GM12891 (cell line): ENCODE results near the gene PRPF31.
A peak's percentile ranks its signal among the peaks of the same experiment; 100 is the strongest.

Source experiments
- DNase-seq: peaks from one replicate; pipeline ENCODE4 v3.0.0; 2011; ENCODE audit warnings: low spot score; ENCODE audit not compliant: insufficient read length
- FAIRE-seq: peaks from 2 replicates; lab custom pipeline; 2011; peaks lifted over from hg19 to GRCh38; lab: Jason Lieb, UNC
- PAX5 ChIP-seq: IDR thresholded peaks from 2 replicates; pipeline ENCODE4 v1.6.1; 2011; ENCODE audit warnings: low read length, moderate library complexity, mild to moderate bottlenecking; ENCODE audit not compliant: insufficient read depth, severe bottlenecking
- POLR2A ChIP-seq: IDR thresholded peaks from 2 replicates; pipeline ENCODE4 v1.6.1; 2011; ENCODE audit warnings: low read depth, low read length, control low read depth
- POLR2AphosphoS5 ChIP-seq: IDR thresholded peaks from 2 replicates; pipeline ENCODE4 v1.6.1; 2011; ENCODE audit warnings: low read depth, low read length, control low read depth
- POU2F2 ChIP-seq: IDR thresholded peaks from 2 replicates; pipeline ENCODE4 v1.6.1; 2011; ENCODE audit warnings: low read depth, mild to moderate bottlenecking, control low read depth, low read length, moderate library complexity
- SPI1 ChIP-seq: IDR thresholded peaks from 2 replicates; pipeline ENCODE4 v1.6.1; 2011; ENCODE audit warnings: low read depth, low read length, control low read depth
- TAF1 ChIP-seq: IDR thresholded peaks from 2 replicates; pipeline ENCODE4 v1.6.1; 2011; ENCODE audit warnings: low read depth, low read length, control low read depth

PRPF31 gene

DNA sequence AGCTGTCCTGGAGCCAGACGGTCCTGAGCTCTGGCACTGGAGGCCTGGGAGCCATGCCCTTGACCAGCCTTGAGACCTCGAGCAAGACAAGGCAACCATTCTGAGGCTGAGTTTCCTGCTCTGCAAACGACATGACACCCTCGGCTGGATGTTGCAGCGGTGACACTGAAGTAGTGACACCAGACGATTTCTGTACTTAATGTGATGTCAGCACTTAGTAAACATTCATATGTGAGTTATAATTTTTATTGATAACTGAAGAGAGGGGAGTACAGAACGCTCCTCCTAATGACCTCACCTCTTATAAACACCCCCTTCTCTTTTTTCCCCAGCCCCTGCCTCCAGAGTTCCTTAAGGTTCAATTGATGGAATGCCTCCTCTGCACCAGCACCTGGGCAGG, 7.1 kb upstream of the PRPF31 start:
- FAIRE-seq (no peak), DNase-seq (no peak)
- no peak for TF ChIP-seq POU2F2
- no peak for TF ChIP-seq PAX5
- TF ChIP-seq POLR2A: no peak
- no peak for TF ChIP-seq POLR2AphosphoS5
- no peak for TF ChIP-seq SPI1
- no peak for TF ChIP-seq TAF1

DNA sequence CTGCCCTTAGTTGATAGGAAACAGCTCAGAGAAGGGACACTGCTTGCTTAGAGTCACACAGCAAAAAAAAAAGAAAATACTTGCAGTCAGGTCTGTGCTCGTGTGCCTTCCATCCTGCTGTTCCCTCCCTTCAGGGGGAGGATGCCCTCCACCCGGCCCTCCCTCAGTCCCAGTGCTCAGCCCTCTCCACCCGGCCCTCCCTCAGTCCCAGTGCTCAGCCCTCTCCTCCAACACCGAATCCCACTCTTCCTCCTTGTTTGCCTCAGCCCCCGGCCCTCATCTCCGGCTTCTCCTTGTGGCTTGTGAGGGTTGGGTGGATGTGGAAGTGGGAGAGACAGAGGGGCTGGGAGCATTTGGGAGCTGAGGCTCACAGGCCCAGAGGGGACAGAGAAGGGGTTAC, 5.9 kb upstream of the PRPF31 start:
- no peak for DNase-seq

DNA sequence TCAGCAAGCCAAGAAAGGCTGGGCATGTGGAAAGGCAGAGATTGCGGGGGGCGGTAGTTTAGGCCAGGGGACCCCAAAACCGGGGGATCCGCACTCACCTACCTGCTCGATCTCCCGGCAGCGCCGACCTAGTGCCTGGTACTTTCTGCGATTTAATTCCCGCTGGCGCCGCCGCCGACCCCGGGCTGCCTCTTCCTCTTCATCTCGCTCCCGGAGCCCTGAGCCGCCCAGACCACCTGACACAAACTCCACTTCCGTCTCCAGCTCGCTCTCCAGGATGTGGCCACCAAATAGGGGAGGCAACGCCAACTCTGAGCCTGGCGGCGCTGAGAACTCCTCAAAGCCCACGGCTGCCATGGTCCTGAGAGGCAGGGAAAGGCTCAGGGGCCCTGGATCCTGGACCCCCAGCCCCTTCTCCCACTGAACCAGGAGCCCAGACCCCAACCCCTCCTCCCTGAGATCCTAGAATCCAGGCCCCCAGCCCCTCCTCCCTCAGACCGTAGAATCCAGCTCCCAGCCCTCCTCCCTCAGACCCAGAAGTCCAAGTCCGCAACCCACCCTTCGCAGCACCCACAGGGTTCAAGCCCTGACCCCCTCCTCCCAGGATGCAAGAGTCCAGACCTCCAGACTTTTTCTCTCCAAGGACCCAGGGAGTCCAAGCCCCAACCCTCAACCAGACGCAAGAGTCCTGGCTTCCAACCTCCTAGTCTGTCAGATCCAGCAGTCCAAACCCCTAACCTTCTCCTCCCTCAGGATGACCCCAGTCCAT, 1.0 kb upstream of the PRPF31 start:
- no peak for TF ChIP-seq POU2F2
- TF ChIP-seq TAF1: 0 out of 2 replicates have a peak, but pooled peaks have one; percentile 40
- TF ChIP-seq SPI1: peak; percentile 56
- peak; percentile 72 for TF ChIP-seq POLR2AphosphoS5
- no peak for DNase-seq
- no peak for FAIRE-seq

More for the DNA sequence above, 5.9 kb upstream of the PRPF31 start:
- FAIRE-seq: no peak
- TF ChIP-seq TAF1 (no peak), POLR2A (no peak), PAX5 (no peak), POLR2AphosphoS5 (no peak), SPI1 (no peak), POU2F2 (no peak)

DNA sequence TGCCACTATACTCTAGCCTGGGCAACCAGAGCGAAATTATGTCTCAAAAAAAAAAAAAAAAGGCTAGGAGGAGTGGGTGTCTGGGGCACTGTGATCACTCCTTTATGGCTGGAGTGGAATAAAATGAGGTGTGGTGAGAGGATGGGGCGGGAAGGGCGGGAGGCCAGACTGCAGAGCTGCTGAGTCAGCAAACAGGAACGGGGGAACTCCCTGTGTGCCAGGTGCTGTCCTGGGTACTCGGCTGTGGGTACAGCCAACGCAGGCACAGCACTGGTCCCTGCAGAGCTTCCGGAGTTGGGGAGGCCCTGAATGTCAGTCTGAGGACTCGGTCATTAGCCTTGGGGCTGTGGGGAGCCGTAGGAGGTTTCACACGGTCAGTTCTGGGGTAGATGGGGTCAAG, 5.7 kb downstream of the PRPF31 start:
- no peak for FAIRE-seq
- no peak for TF ChIP-seq PAX5
- TF ChIP-seq POLR2AphosphoS5: no peak
- TF ChIP-seq TAF1: no peak
- TF ChIP-seq POU2F2: no peak
- no peak for TF ChIP-seq SPI1
- TF ChIP-seq POLR2A: no peak
- no peak for DNase-seq

DNA sequence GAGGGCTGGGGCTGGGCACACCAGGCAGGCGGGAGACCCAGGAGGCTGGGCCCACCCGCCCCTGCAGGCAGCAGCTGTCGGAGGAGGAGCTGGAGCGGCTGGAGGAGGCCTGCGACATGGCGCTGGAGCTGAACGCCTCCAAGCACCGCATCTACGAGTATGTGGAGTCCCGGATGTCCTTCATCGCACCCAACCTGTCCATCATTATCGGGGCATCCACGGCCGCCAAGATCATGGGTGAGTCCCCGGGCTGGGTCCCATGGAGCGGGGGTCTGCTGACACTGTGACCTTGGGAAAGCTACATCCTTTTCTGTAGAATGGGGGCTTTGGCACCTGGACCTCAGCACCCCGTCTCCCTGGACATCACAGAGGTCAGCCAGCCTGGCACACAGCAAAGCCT, 8.1 kb downstream of the PRPF31 start:
- DNase-seq (no peak), FAIRE-seq (no peak)
- TF ChIP-seq POLR2A: no peak
- no peak for TF ChIP-seq TAF1
- no peak for TF ChIP-seq SPI1
- TF ChIP-seq POLR2AphosphoS5: no peak
- no peak for TF ChIP-seq POU2F2
- no peak for TF ChIP-seq PAX5

DNA sequence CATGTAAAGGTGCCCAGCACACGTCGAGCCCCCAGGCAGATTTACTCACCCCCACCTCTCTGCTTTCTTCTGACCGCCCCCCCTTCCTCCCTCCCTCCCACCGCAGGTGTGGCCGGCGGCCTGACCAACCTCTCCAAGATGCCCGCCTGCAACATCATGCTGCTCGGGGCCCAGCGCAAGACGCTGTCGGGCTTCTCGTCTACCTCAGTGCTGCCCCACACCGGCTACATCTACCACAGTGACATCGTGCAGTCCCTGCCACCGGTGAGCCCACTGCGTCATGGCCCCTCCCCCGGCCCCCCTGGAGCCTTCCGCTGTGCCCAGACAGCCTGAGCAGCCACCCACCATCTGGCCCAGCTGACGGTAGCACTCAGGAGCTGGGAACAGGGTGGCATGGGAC, 8.8 kb downstream of the PRPF31 start:
- no peak for DNase-seq
- TF ChIP-seq TAF1 (no peak), SPI1 (no peak), POLR2AphosphoS5 (no peak), PAX5 (no peak), POLR2A (no peak)
- no peak for FAIRE-seq

DNA sequence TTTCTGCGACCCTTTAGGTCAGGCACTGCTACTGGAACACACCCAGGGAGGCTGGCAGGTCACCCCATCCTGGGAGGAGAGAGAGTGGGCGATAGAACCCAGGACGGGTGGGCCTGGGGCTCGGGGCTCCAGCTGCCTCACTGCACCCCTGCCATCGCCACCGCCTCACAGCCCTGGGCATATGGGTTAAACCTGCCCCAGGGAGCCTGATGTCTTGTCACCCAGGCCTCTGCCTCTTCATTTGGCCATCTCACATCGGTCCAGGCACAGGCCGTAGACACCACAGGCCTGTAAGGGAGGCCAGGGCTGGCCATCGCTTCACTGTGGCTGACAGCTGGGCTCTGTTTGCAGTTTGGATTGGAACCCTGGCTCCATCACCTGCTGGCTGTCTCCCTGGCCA, 10.2 kb downstream of the PRPF31 start:
- DNase-seq: no peak
- no peak for FAIRE-seq
- TF ChIP-seq SPI1 (no peak), POLR2AphosphoS5 (no peak), POLR2A (no peak), PAX5 (no peak), TAF1 (no peak), POU2F2 (no peak)

DNA sequence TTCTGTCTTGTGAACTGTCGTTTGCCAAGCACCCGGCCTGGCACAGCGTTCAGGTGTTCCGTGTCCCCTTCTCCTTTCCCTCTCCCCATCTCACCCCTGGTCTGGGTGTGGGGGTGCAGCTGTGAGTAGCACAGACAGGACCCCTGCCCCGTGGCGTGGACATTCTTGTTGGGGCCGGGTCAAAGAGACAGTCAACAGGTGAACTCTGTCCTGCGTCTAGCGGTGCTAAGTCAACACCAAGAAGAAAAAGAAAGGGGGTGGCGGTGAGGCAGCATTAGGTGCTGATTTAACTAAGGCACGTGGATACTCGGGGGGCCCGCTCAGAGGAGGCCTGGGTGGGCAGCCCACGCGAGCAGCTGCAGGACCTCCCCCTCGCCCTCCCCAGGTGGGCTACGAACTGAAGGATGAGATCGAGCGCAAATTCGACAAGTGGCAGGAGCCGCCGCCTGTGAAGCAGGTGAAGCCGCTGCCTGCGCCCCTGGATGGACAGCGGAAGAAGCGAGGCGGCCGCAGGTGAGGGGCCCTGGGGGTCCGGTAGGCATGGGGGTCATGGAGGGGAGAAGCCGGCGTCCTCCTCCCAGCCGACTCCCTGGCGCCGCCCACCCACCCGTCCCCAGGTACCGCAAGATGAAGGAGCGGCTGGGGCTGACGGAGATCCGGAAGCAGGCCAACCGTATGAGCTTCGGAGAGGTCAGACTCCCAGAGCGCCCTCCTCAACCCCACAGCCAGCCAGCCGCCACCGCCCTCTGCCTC, 12.3 kb downstream of the PRPF31 start:
- DNase-seq (no peak), FAIRE-seq (no peak)
- no peak for TF ChIP-seq SPI1
- no peak for TF ChIP-seq PAX5
- no peak for TF ChIP-seq TAF1
- no peak for TF ChIP-seq POLR2A
- no peak for TF ChIP-seq POLR2AphosphoS5
- no peak for TF ChIP-seq POU2F2

DNA sequence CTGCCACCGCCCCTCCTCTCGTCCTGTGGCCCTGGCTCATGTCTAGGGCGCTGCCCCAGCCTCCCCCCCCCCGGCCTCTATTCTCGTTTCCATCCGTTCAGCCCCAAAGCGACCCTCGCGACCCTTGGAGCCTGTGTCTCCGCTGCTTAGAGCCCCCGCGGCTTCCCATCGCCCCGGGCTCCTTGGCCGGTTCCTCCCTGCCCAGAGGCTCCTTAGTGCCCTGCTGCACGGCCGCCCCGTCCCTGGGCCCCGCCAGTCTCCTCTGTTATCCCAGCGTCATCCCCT, 12.8 kb downstream of the PRPF31 start:
- DNase-seq (no peak), FAIRE-seq (no peak)
- TF ChIP-seq SPI1: no peak
- TF ChIP-seq POLR2A: no peak

DNA sequence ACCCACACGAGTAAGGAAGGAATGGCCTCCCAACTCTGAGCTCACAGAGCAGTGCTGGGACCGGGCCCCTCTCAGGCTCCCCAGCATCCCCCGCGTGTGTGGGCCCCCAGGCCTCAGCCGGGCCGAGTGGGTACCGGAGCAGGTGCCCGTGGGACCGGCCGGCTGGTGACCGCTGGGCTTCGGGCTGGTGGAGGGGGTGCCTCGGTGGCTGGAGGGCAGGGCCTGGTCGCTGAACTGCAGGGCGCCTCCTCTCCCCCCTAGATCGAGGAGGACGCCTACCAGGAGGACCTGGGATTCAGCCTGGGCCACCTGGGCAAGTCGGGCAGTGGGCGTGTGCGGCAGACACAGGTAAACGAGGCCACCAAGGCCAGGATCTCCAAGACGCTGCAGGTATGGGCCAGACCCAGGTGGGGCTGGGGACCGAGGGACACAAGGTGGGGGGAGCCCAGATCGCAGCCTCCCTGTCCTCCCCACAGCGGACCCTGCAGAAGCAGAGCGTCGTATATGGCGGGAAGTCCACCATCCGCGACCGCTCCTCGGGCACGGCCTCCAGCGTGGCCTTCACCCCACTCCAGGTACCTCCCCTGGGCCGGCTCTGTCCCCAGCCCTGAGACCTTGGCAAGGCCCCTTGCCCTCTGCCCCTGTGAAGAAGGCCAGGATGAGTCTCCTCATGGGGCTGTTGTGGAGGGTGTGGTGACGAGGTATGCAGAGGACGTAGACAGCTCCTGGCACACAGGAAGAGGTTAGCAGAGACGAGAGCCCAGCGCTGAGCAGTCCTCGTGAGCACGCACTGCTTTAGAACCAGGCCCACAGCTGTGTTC, 13.5 kb downstream of the PRPF31 start:
- no peak for TF ChIP-seq TAF1
- no peak for TF ChIP-seq PAX5
- TF ChIP-seq POLR2A: no peak
- TF ChIP-seq POLR2AphosphoS5: no peak
- TF ChIP-seq POU2F2: no peak
- TF ChIP-seq SPI1: no peak
- FAIRE-seq (no peak), DNase-seq (no peak)
